Suppressor macrophage treated with lipopolysaccharide for 1 hour (primary cell): ENCODE data around the gene UBE2U.
"Not testable (repeated sequence)": the region's sequence is repeated elsewhere in the genome, so short reads cannot be mapped to it uniquely, and the experiment has no call there.

Experiments
- DNase-seq, 3 donors: peaks; one replicate each; pipeline ENCODE4 v3.0.0-alpha.2; 2020 to 2022

The UBE2U gene

DNA sequence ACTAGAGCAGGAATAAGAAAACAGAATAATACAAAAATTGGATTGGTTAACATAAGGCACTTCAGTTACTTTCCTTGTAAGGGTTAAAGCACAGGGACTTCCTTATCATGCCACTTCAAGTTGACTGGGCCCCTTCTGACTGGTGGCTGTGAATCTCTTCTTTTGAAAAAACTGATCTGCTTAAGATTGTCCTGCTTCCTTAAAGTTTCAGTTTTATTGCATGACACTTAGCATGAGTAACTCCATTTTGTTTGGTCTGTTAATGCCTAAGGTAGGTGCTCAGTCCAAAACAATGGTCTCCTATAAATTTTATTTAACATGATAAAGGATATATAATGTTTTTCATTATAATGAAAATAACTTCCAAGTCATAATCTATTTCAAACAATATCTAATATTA is 37.6 kb downstream of the UBE2U start:
- DNase-seq, result no peak

DNA sequence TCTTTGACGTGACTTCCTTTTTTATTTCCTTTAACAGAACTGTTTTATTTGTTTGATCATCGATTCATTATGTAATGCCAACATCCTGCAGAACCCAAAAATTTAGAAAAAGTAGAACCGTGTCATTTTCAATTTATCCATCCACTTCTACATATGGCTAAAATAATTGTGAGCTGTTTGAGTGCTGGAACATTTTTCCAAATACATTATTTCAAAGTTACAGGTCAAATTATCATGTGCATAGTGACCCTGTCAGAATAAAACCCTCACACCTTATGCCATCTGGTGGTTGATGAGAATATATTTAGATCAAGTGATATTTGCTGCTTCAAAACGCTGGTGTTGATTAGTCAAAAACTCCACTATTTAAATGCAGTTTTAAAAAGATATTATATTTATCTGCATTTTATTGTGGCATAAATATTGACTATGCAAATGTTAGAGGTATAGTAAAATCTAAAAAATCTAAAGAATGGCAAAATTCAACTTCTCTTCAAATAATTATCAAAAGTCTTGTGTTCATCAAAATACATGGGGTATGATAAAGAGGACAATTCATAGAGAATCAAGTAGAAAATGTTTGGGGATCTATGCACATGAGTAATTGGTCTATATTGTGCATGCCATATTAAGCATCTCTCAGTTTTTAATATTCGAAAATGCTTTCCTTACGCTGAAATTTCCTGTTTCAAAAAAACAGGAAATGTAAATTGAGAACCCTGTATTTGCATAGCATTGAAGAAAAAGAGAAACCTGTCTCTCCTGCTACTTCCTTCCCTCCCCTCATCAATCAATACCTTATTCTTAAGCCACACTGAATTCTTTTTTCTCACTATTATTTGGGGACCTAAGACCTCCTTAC is 39.7 kb downstream of the UBE2U start:
- peak; percentile 22 to 49 (median 43) for DNase-seq

DNA sequence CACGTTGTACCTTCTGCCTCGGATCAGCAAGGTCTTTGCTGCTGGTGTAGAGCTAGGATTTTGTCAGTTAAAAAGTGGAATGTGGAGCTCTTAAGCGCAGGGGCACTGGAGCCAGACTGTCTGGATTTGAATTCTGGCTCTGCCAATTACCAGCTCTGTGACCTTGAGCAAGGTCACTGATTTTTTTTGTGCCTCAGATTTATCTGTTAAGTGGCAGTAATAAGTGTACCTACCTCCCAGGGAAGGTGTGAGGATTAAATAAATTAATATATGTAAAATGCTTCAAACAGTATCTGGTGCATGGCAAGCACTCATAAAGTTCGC is 40.3 kb downstream of the UBE2U start:
- DNase-seq, result no peak

DNA sequence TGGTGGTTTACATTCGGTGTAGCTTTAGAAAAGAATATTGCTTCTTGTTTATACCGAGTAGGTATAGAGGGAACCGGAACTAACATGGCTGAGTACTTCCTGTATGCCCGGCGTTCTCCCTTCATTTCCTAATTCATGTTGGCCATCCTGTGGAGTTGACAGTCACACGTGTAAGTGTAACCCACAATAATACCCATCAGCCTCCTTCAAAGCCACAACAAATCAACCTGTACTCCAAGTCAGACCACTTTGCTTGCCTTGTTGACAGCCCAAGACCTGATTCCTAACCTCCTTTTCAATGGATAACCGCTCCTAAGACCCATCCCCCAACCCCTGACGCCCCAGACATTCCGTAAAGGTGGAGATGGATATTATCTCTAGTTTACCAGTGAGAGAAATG is 42.1 kb downstream of the UBE2U start:
- peak in 1 of 3 donors; percentile 13 for DNase-seq

DNA sequence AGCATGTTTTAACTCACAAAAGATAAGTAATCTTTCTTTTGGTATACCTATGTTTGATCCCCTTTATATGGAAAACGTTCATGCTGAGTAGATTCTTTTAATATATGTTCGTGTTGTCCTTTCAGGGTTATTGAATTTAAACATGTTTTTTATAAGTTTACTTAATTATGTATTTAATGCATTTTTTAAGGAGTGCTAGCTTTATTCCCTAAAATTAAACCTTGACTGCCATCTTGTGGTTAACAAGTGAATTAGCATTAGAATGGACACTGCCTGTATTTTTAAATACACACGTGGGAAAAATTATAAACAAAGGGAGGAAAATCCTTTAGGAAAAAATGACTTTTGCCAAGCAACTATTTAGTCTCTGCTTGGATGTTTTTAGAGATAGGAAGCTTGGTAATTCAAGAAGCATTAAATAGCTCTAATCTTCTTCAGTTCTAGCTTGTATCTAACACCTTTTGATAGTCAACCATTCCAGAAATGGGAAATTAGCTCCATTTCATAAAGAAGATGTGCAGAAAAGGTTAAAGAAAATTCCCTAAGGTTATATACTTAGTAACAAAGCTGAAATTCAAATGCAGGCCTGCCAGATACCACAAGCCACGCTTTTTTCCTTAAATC is 43.0 kb downstream of the UBE2U start:
- DNase-seq, result peak; percentile 27 to 79 (median 62)

DNA sequence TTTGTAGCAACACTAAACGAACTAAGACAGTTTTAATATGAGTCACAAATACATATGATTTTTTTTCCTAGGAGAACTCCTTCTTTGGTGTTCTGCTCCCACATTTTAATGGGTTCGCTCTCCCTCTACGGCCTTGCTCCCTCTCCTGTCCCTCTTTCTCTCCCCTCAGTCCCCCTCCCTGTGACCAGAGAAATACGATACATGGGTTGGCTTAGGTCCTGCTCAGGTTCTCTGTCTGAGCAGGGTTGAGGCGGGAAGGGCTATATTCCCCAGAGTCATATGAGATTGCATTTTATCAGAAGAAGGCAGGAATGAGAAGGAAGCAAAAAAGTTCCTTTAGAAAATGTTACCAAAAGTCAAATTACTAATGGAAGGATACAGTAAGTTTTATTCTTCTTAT is 44.6 kb downstream of the UBE2U start:
- no peak for DNase-seq

DNA sequence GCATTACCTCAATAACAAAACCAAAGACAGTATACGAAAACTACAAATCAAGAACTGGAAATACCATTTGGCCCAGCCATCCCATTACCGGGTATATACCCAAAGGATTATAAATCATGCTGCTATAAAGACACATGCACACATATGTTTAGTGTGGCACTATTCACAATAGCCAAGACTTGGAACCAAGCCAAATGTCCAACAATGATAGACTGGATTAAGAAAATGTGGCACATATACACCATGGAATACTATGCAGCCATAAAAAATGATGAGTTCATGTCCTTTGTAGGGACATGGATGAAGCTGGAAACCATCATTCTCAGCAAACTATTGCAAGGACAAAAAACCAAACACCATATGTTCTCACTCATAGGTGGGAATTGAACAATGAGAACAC is 47.0 kb downstream of the UBE2U start:
- DNase-seq, result not testable (repeated sequence)

DNA sequence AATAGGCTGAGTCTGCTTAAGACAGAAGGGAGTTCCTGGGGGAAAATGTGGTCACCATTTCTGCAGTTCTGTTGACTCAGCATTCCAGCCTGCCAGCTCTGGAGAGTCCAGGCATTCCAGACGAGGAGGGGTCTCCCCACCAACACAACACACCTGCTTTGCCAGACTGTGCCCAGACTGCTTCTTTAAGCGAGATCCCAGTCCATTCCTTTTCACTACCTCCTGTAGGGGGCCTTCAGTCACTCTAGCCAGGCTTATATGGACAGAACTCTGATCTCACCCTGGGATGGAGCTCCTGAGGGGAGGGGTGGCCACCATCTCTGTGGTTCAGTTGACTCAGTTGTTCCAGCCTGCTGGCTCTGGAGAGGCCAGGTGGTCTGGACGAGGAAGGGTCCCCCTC is 48.5 kb downstream of the UBE2U start:
- no peak for DNase-seq

DNA sequence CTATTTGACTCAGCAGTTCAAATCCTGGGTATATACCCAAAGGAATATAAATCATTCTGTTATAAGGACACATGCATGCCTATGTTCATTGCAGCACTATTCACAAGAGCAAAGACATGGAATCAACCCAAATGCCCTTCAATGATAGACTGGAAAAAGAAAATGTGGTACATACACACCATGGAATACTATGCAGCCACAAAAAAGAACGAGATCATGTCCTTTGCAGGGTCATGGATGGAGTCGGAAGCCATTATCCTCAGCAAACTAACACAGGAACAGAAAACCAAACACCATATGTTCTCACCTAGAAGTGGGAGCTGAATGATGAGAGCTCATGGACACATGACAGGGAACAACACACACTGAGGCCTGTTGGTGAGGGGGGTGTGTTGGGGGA is 53.8 kb downstream of the UBE2U start:
- DNase-seq, result not testable (repeated sequence)

DNA sequence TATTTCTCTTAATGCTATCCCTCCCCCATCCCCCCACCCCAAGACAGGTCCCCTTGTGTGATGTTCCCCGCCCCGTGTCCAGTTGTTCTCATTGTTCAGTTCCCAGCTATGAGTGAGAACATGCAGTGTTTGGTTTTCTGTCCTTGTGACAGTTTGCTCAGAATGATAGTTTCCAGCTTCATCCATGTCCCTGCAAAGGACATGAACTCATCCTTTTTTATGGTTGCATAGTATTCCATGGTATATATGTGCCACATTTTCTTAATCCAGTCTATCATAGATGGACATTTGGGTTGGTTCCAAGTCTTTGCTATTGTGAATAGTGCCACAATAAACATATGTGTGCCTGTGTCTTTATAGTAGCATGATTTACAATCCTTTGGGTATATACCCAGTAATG is 55.0 kb downstream of the UBE2U start:
- DNase-seq, result not testable (repeated sequence)

DNA sequence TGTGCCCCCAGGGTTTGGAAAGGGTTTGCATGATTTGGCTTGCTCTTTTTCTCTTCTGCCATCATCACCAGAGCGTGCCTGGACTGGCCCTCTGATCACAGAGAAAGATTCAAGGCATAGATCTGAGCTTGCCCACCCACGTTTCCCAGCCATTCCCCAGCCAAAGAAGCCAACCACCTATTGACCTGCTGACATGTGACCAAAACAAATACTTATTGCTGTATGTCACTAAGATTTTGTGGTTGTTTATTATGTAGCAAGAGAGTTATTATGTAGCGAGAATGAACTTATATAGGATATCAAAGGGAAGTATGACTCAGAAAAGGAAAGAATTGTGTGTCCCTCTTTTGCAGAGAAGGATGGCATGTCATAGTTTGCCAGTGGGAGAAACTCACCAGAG is 59.9 kb downstream of the UBE2U start:
- no peak for DNase-seq

DNA sequence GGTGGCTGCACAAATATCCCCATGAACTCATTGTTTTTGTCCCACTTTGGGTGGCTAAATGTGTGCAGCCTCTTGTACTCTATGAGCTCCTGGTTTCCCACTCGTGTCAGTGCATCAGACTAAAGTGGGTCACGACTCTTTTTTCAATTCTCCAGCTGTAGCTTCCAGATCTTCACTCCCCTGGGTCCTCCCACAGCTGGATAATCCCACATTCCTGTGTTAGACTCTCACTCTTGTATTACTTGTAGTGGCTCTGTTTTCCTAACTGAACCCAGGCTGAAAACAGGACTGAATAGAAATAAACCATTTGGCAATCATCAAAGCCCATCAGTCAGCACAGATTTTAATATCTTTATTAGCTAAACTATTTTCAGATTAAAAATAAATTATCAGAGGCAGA is 60.4 kb downstream of the UBE2U start:
- DNase-seq, result no peak

DNA sequence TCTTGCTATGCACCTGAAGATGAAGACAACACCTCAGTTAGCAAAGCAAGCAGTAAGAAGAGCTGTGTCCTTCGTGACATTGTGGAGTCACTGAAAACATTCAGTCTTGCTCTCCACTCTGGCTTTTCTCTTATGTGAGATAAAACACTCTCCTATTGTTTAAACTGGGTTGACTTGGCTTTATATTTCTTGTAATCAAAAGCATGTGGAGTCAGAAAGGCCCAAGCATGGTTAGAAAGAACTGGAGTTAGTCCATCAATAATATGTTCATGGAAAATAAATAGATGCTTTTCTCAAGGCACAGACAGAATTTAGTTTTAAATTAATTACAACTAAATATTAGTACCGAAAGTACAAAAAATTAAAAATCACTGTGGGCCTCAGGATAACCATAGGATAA is 61.7 kb downstream of the UBE2U start:
- no peak for DNase-seq

DNA sequence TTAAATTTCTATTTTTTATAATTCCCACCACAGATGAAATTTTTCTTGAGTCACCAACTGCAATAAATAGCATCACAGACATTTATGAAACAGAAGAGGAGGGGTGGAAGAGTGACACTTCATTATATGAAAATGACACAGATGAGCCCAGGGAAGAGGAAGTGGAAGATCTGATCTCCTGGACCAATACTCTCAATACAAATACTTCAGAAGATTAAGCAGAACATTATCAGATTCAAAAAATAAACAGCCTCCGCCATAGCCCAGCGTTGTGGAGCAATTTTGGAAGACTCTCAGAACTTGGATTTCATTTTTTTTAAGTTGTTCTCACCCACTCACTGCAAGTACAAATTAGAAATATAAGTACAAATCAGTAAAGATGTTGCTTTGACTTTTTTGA is 63.6 kb downstream of the UBE2U start:
- no peak for DNase-seq

DNA sequence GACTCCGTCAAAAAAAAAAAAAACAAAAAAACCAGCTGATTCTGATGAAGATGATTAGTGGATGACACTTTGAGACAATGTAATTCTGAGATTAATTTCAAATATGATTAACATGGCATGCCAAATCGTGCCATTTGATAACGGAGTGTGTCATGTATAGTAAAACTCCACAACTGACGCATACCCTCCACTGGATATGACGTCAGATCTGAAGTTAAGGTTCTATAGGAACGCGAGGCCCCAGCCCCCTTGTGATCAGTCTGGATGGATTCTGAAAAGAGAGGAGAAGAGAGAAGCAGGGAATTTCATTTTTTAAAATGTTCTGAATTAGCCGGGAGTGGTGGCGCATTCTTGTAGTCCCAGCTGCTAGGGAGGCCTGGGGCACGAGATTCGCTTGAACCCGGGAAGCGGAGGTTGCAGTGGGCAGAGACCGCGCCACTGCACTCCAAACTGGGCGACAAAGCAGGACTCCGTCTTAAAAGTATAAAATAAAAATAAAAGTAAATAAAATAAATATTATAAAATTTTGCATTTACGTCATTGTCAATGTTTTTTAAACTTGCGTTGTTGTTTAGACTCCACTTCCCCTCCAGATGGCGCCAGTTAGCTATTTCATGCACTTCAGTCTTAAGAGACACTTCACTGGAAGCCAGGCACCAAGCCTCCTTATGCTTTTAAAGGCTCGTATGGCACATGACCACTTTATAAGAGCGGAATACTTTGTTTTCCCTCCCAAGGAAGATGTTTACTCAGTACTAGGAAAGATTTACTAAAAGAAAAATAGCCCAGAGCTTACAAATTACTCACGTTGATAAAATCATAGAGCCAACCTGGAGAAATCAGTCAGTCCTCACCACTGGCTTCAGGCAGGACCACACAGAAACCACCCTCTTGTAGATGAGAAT is 65.5 kb downstream of the UBE2U start:
- peak; percentile 83 to 88 (median 87) for DNase-seq

DNA sequence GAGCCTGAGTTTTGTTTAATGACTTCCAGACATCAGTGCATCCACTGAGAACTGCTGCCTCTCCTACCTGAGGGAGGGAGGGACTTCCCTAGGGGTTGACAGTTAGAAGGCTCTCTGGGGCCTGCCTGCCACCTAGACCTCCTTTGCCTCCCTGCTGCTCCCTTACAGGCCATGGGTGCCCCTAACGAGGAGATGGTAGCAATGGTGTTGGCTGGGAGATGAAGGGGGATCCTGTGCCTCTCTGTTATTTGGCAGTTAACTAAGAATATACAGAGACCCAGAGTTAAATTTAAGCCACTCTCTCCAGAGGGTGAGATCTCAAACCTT is 66.1 kb downstream of the UBE2U start:
- no peak for DNase-seq

DNA sequence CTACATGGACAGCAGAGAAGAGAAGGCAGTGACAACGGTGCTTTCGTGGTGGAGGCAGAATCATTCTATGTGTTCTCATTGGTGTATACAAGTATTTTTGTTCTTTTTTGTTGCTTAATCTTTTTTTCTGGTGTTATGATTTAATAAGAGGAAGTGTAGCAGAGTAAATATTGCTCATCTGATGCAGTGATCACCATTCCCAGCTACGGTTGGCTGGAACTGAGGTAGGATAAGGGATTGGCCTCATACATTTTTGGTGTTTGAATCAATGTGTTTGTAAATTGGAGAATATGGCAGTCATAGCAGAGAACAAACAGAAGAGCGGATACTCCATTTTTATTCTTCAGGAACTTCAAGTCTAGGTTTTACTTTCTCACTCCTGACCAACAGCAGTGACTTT is 76.6 kb downstream of the UBE2U start:
- no peak for DNase-seq

DNA sequence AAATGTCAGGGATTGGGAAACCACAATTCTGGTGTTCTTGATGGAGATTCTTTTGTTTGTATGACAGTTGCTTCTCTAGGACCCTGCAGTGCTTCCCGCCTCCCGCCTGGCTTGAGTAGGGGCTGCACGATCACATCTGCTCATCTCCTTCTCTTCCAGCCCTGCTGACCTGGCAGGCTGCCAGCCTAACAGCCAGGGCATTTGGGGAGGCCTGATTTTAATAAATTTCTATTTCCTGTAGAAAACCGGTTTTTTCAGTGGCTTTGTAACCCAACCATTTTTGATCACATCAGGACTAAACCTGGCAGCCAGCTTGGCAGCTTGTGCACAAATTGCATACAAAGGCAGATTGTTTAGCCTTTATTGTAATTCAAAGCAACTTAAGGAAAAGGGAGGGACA is 78.9 kb downstream of the UBE2U start:
- no peak for DNase-seq

DNA sequence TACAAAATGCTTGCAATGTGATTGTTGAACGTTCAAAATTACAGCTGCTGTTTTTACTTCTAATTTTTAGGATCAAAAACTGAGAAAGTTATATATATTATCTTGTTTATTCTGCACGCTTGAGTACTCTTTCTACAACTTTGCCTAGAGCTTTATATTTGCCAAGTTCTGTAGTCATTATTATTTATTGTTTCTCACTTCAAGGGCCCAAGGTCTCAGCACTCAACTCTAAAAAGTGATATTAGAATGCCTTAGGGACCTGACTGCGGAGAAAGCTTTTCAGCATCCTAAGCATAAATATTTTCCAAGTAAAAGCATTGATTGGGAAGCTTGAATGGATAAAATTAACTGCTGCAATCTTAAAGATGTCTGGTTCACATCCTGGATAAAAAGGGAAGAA is 83.6 kb downstream of the UBE2U start:
- DNase-seq, result no peak

DNA sequence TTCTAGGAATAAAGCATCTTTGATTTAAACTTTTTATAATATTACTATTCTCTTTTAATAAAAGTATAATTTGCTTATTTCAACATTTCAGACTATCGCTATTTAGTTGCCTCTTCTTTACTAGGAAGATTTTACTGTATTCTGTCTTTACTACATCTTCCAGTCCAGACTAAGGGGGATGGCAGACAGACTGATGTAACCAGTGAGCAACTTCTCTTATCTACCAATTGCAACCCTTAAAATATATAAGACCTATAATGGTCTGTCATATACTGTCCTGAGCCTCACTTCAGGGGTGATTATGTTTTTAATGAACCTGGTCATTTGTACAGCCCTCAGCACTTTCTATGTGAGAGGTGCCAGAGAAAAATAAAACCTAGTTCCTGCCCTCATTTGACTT is 87.0 kb downstream of the UBE2U start:
- no peak for DNase-seq

DNA sequence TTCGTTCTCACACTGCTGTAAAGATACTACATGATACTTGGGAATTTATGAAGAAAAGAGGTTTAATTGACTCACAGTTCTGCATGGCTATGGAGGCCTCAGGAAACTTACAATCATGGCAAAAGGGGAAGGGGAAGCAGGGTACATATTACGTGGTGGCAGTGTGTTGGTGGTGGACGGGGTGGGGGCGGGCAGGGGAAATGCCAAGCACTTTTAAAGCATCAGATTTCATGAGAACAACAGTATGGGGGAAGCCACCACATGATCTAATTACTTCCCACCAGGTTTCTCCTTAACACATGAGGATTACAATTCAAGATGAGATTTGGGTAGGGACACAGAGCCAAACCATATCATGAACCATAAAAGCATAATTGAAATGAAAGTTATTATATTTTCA is 88.5 kb downstream of the UBE2U start:
- peak; percentile 26 to 36 (median 34) for DNase-seq

DNA sequence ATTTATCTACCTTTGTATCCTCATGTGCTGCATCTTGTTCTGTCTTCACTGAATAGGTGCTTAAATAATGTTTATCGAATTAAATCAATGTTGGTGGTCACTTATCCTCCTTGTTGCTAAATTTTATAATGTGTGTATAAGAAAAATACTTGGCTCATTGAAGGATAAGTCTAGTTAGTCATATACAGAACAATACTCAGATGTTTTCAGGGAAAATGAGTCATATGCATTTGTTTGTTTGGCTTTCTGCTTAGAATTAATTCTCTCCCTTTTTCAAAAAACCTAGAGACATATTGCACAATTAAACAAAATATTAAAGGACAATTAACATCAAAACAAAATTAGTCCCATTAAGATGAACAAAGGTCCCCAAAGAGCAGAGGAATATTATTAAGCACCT is 89.0 kb downstream of the UBE2U start:
- no peak for DNase-seq

DNA sequence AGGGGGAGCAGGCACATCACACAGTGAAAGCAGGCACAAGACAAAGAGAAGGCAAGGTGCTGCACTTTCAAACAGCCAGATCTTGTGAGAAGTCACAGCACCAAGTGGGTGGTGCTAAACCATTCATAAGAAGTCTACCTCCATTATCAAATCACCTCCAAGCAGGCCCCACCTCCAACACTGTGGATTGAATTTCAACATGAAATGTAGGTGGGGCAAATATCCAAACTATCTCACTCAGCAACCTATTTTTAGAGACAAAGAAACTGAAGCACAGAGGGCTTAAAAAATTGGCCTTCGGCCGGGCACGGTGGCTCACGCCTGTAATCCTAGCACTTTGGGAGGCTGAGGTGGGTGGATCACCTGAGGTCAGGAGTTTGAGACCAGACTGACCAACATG is 90.4 kb downstream of the UBE2U start:
- DNase-seq, result no peak

DNA sequence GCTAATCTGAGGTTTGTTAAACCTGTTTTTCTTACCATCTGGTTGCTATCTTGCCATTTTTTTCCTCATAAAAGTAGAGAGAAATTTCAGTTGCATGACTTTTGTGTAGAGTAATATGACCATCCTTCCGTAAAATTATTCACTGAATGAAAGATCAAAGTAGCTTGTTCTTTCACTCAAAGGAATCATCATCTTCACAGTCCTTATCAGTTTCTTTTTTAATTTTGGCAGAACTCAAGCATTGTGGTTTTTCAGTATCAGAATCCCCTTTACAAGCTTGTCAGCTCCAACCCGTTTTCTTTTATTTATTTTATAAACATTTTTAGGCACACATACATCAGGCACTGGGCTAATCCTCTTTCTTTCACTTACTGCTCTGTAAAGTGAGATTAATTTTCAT is 91.7 kb downstream of the UBE2U start:
- no peak for DNase-seq
